ENCODE data around the gene SLC45A2.

SLC45A2 gene

DNA sequence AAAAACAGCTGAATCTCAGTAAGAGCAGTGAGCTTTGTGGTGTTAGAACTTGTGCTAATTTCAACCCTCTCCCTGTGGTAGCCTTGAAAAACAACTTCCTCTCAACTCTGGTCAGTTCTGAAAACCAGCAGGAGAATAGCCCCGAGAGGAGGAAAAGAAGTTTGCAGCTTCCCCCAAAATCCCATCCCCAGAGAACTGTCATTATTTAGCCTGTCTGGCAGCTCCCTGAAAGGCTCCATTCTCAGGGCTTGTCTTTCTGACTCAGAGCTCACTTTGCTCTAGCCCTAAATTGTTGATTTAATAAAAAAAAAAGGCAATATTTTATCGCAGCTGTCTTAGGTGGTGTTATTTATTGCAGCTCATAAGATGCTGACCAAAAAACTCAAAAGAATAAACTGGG is 11.4 kb upstream of the SLC45A2 start:
- Histone ChIP-seq H3K9me3 (no peaks in the 10 kb centered on the region), H3K4me1 (no peaks in the 10 kb centered on the region), H3K36me3 (peaks cover 28% of the 10 kb centered on the region), H3K9ac (no peak overlapping the region), H4K20me1 (no peaks in the 10 kb centered on the region), H3K4me2 (no peak overlapping the region), H3K27me3 (no peaks in the 10 kb centered on the region), H3K27ac (no peak overlapping the region), H3K4me3 (no peak overlapping the region)
- TF ChIP-seq Cebpa-rat (IDR thresholded peaks at IDR 0.05), result no peak

DNA sequence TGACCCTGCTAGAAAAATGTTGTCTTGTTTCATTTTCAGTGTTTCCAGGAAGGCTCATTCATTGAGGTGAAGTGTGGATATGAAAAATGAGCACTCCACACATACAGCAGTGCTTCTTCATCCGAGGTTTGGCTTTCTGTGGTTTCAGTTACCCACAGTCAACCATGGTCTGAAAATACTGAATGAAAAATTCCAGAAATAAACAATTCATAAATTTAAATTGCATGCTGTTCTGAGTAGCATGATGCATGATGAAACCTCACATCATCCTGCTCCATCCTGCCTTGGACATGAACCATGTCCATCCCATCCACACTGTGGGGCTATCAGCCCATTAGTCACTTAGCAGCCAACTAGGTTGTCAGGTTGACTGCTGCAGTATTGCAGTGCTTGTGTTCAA is 10.4 kb upstream of the SLC45A2 start:
- no peak overlapping the region for H3K27ac ChIP-seq
- no peak overlapping the region for H3K4me3 ChIP-seq
- H3K4me2 ChIP-seq, result no peak overlapping the region
- no peak for TF ChIP-seq Cebpa-rat (IDR thresholded peaks at IDR 0.05)
- no peaks in the 10 kb centered on the region for H3K9me3 ChIP-seq
- H4K20me1 ChIP-seq, result no peaks in the 10 kb centered on the region
- no peak overlapping the region for H3K9ac ChIP-seq
- peaks cover 27% of the 10 kb centered on the region for H3K36me3 ChIP-seq
- no peaks in the 10 kb centered on the region for H3K4me1 ChIP-seq
- H3K27me3 ChIP-seq, result no peaks in the 10 kb centered on the region

- Histone ChIP-seq H3K4me3 (no peak overlapping the region), H3K36me3 (peaks cover 42% of the 10 kb centered on the region), H3K4me1 (no peaks in the 10 kb centered on the region), H4K20me1 (no peaks in the 10 kb centered on the region), H3K27me3 (no peaks in the 10 kb centered on the region), H3K27ac (no peak overlapping the region), H3K9ac (no peak overlapping the region), H3K4me2 (no peak overlapping the region), H3K9me3 (0 out of 2 replicates have a peak, but pooled peaks cover 5% of the 10 kb centered on the region)
- TF ChIP-seq Cebpa-rat (IDR thresholded peaks at IDR 0.05), result no peak
Measured at GRCh38 chr5:33992864-33993263, 8.4 kb upstream of the SLC45A2 start.

DNA sequence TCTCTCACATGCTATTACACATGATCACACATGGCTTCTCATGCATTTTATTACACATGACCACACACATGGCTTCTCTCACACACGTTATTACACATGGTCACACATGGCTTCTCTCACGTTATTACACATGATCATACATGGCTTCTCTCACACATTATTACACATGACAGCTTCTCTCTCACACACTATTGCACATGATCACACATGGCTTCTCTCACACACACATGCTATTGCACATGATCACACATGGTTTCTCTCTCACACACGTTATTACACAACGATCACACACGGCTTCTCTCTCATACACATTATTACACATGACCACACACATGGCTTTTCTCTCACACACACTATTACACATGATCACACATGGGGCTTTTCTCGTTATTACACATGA is 954 bp upstream of the SLC45A2 start:
- H3K4me2 ChIP-seq, result no peak overlapping the region
- no peak overlapping the region for H3K9ac ChIP-seq
- H3K27ac ChIP-seq, result no peak overlapping the region
- no peak for TF ChIP-seq Cebpa-rat (IDR thresholded peaks at IDR 0.05)
- H3K9me3 ChIP-seq, result 0 out of 2 replicates have a peak, but pooled peaks cover 7% of the 10 kb centered on the region
- no peaks in the 10 kb centered on the region for H3K27me3 ChIP-seq
- no peak overlapping the region for H3K4me3 ChIP-seq
- H3K4me1 ChIP-seq, result no peaks in the 10 kb centered on the region
- H4K20me1 ChIP-seq, result no peaks in the 10 kb centered on the region
- H3K36me3 ChIP-seq, result peaks cover 31% of the 10 kb centered on the region

DNA sequence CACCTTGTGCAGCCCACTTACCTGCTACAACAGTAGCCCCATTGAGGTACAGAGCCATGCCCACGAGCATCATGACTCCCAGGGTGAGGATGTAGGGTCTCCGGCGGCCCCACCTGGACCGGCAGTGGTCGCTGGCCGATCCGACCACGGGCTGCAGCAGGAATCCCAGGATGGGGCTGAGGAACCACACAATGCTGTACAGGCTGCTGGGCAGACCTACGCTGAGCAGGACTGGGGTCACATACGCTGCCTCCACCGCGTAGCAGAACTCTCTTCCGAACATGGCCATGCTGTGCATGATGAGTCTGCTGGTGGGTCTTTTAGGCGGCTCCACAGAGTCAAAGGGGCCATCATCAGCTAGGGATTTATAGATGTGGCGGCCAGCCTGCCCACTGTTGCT is 315 bp downstream of the SLC45A2 start:
- Histone ChIP-seq H3K36me3 (peaks cover 29% of the 10 kb centered on the region), H3K4me1 (no peaks in the 10 kb centered on the region), H3K4me2 (no peak overlapping the region), H3K9ac (no peak overlapping the region), H3K27me3 (no peaks in the 10 kb centered on the region), H3K9me3 (0 out of 2 replicates have a peak, but pooled peaks cover 7% of the 10 kb centered on the region), H3K27ac (no peak overlapping the region), H3K4me3 (no peak overlapping the region), H4K20me1 (no peaks in the 10 kb centered on the region)
- TF ChIP-seq Cebpa-rat (IDR thresholded peaks at IDR 0.05), result no peak

GRCh38 chr5:33981408-33982162 is 2.9 kb downstream of the SLC45A2 start:
- H3K4me1 ChIP-seq, result no peaks in the 10 kb centered on the region

DNA sequence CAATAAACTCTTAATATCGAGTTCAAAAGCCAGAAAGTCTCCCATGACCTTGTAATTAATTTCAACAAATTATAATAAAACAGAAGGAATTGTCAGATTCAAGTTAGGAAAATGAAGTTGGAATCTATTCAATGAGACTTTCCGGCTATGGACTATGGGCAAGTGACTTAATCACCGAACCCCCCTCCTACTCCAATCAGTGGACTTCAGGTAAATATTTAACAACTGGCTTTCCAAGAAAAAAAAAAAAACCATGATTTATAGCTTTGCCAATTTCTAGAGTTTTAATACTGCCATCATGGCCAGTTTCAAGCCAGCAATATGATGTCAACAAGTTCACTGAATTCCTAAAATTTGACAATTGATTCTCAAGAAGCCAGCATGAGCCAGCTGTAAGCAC is 4.5 kb downstream of the SLC45A2 start:
- TF ChIP-seq Cebpa-rat (IDR thresholded peaks at IDR 0.05), result no peak
- H3K27ac ChIP-seq, result no peak overlapping the region
- no peaks in the 10 kb centered on the region for H3K27me3 ChIP-seq
- no peak overlapping the region for H3K4me2 ChIP-seq
- no peaks in the 10 kb centered on the region for H3K4me1 ChIP-seq
- H3K9me3 ChIP-seq, result no peaks in the 10 kb centered on the region
- H3K9ac ChIP-seq, result no peak overlapping the region
- H4K20me1 ChIP-seq, result no peaks in the 10 kb centered on the region
- no peaks in the 10 kb centered on the region for H3K36me3 ChIP-seq
- no peak overlapping the region for H3K4me3 ChIP-seq

More at GRCh38 chr5:33981408-33982162, 2.9 kb downstream of the SLC45A2 start:
- Histone ChIP-seq H3K9ac (no peak overlapping the region), H3K36me3 (peaks cover 4% of the 10 kb centered on the region; the same call in 1 of the 2 replicates), H3K4me2 (no peak overlapping the region), H3K4me3 (no peak overlapping the region), H3K9me3 (no peaks in the 10 kb centered on the region), H3K27ac (no peak overlapping the region), H4K20me1 (no peaks in the 10 kb centered on the region), H3K27me3 (no peaks in the 10 kb centered on the region)
- TF ChIP-seq Cebpa-rat (IDR thresholded peaks at IDR 0.05), result no peak

GRCh38 chr5:33978306-33978705 is 6.2 kb downstream of the SLC45A2 start:
- H3K4me2 ChIP-seq, result no peak overlapping the region
- no peak for TF ChIP-seq Cebpa-rat (IDR thresholded peaks at IDR 0.05)
- H3K27me3 ChIP-seq, result no peaks in the 10 kb centered on the region

DNA sequence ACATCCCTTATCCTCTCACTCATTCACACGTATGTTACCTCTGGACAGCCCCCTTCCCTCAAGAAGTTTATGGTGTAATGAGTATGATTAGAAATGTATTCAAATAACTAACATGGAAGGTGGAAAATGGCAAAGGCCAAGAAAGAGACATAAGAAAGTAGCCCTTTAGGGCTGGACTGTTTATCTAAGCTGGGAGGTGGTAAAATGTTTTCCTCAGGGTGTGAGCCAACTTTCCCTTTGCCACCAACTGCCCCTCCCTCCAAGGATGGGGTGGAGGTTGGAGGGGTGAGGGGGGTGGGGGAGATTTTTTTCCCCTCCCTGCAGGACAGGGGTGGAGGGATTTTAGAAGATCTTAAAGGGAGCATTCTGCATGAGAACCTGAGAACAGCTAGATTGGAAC is 8.2 kb downstream of the SLC45A2 start:
- Histone ChIP-seq H3K4me1 (no peaks in the 10 kb centered on the region), H3K27ac (no peak overlapping the region), H3K4me2 (no peak overlapping the region), H3K9me3 (no peaks in the 10 kb centered on the region), H3K4me3 (no peak overlapping the region), H4K20me1 (no peaks in the 10 kb centered on the region), H3K36me3 (no peaks in the 10 kb centered on the region), H3K27me3 (no peaks in the 10 kb centered on the region), H3K9ac (no peak overlapping the region)
- no peak for TF ChIP-seq Cebpa-rat (IDR thresholded peaks at IDR 0.05)

More at GRCh38 chr5:33978306-33978705, 6.2 kb downstream of the SLC45A2 start:
- no peaks in the 10 kb centered on the region for H3K9me3 ChIP-seq
- H4K20me1 ChIP-seq, result no peaks in the 10 kb centered on the region
- no peak overlapping the region for H3K4me3 ChIP-seq
- no peaks in the 10 kb centered on the region for H3K36me3 ChIP-seq
- H3K4me1 ChIP-seq, result no peaks in the 10 kb centered on the region
- H3K9ac ChIP-seq, result no peak overlapping the region
- H3K27ac ChIP-seq, result no peak overlapping the region

DNA sequence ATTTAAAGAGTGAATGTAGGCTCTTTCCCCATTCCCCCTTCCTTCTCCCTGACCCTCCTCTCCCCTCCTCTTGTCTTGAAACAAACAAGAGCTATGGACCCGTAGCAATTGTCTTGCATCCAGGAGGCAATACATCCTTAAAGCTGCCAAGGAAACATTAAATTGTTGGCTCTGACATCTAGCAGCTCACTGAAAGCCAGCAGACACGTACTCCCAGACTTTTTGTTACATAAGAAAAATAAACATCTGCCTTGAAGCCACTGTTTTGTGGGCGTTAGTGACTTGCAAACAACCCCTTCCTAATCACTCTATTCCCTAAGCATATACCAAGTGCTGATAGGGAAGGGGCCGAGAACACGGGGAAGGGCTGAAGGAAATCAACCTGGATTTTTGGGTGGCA is 8.6 kb downstream of the SLC45A2 start:
- no peaks in the 10 kb centered on the region for H4K20me1 ChIP-seq
- TF ChIP-seq Cebpa-rat (IDR thresholded peaks at IDR 0.05), result no peak
- no peaks in the 10 kb centered on the region for H3K4me1 ChIP-seq

More for the DNA sequence above, 8.6 kb downstream of the SLC45A2 start:
- H3K4me2 ChIP-seq, result no peak overlapping the region
- no peak overlapping the region for H3K9ac ChIP-seq
- H3K27ac ChIP-seq, result no peak overlapping the region
- no peak overlapping the region for H3K4me3 ChIP-seq
- H3K36me3 ChIP-seq, result no peaks in the 10 kb centered on the region
- no peaks in the 10 kb centered on the region for H3K27me3 ChIP-seq
- no peaks in the 10 kb centered on the region for H3K9me3 ChIP-seq
